ENCODE results near the gene CACNA1H. TPM values are rescaled to one million over a fixed set of nuclear protein-coding genes. Genes with fewer than 3 reads are reported as not detected.

CACNA1H gene
- total and polyA plus RNA-seq, 2 of the 8 experiments (the other 6 are each of a cell fraction or from before 2014, with no cell fraction given): 14.0 to 28.7 TPM

GRCh38 chr16:1107731-1108130, 45.2 kb upstream of the CACNA1H start:
- Histone ChIP-seq H3K36me3 (ENCODE audit: control insufficient read depth in 2 of 4, insufficient read depth in 4 of 4, low read length in 3 of 4) (no peaks in the 10 kb centered on the region), H3K27me3 (replicated peaks in 1 of 4; ENCODE audit: control insufficient read depth in 3 of 4, extremely low read depth in 1 of 4, insufficient read depth in 3 of 4, low read length in 3 of 4) (peaks cover 0 to 12% (median 5%) of the 10 kb centered on the region in 4 experiments; a peak in 5 of 7 replicates), H2BK120ac (replicated peaks; ENCODE audit: low read depth, low read length) (no peak overlapping the region), H3K23ac (ENCODE audit: insufficient read length) (no peak overlapping the region), H3K9me3 (ENCODE audit: insufficient read depth in 2 of 2, low read depth in 1 of 2, low read length in 1 of 2) (no peaks in the 10 kb centered on the region), H3K18ac (ENCODE audit: extremely low read depth, low read length) (no peak overlapping the region), H3K27ac (ENCODE audit: low read depth, low read length) (no peak overlapping the region), H2BK20ac (ENCODE audit: low read length) (no peak overlapping the region), H4K91ac (replicated peaks; ENCODE audit: insufficient read length, low read length) (no peak overlapping the region), H3K4me2 (ENCODE audit: insufficient read depth in 1 of 2, low read depth in 2 of 2, low read length in 2 of 2) (no peak overlapping the region), H2BK5ac (ENCODE audit: low read depth, low read length) (no peak overlapping the region), H4K8ac (ENCODE audit: extremely low read depth, insufficient read depth, low read length) (no peak overlapping the region), H2AK5ac (ENCODE audit: low read depth, low read length) (no peak overlapping the region), H3K56ac (replicated peaks; ENCODE audit: insufficient read length, low read depth, low read length) (no peak overlapping the region), H3K14ac (ENCODE audit: insufficient read length) (no peak overlapping the region), H2BK12ac (ENCODE audit: low read depth, low read length) (no peak overlapping the region), H3K79me1 (ENCODE audit: low read depth, low read length) (no peaks in the 10 kb centered on the region), H4K5ac (ENCODE audit: insufficient read length, low read depth, low read length) (no peak overlapping the region), H3K9ac (replicated peaks in 1 of 4; ENCODE audit: extremely low read depth in 1 of 4, low read depth in 3 of 4, low read length in 3 of 4) (no peak overlapping the region), H3K4ac (replicated peaks; ENCODE audit: insufficient read length, low read depth, low read length) (no peak overlapping the region), H2BK15ac (ENCODE audit: low read length) (no peak overlapping the region), H3K4me1 (replicated peaks in 1 of 4; ENCODE audit: control insufficient read depth in 3 of 4, insufficient read depth in 4 of 4, low read length in 3 of 4) (peaks cover 0 to 12% (median 3%) of the 10 kb centered on the region in 4 experiments; a peak in 4 of 7 replicates), H3K4me3 (ENCODE audit: extremely low read depth in 1 of 4, insufficient read depth in 2 of 4, low read depth in 3 of 4, low read length in 4 of 4) (no peak overlapping the region), H3K79me2 (ENCODE audit: control insufficient read depth in 1 of 2, insufficient read depth in 2 of 2, low read length in 2 of 2) (no peaks in the 10 kb centered on the region), H3K23me2 (ENCODE audit: low read depth, low read length) (peaks cover 4% of the 10 kb centered on the region; the same call in 1 of the 2 replicates), H2AFZ (ENCODE audit: low read length) (no peak overlapping the region), H4K20me1 (replicated peaks in 1 of 2; ENCODE audit: control insufficient read depth in 1 of 2, insufficient read depth in 2 of 2, low read length in 2 of 2) (peaks cover 0 to 2% of the 10 kb centered on the region in 2 experiments)
- FAIRE-seq (no peak), DNase-seq (ENCODE audit: low read depth in 1 of 2, low spot score in 2 of 2) (no peak)
- ChIA-PET CTCF (ENCODE audit: partially characterized antibody) (interaction anchor here (1.0 to 2.6 kb wide), 7 partner anchors 52 to 104 kb away, joined by 3 to 12 read pairs (median 4); no protein-coding TSS in a partner anchor), POLR2A (ENCODE audit: partially characterized antibody) (no interaction called here)
- TF ChIP-seq RAD21 (IDR thresholded peaks at IDR 0.05 in 1 of 2, conservative IDR thresholded peaks at IDR 0.05 in 1 of 2; ENCODE audit: low read depth in 2 of 2, low read length in 2 of 2) (no peak), CREB1 (IDR thresholded peaks at IDR 0.05) (no peak)
- 98% methylated on average over 10 of the region's 12 CpGs; no CpG with 5 or more reads in 1 of the 2 experiments for WGBS, 2 experiments (ENCODE audit: extremely low coverage in 1 of 2, insufficient coverage in 1 of 2, insufficient read length in 1 of 2, insufficient replicate concordance in 2 of 2, low coverage in 1 of 2, low lambda C conversion rate in 2 of 2, missing lambda C conversion rate in 1 of 2)
